ENCODE data around the gene SLC7A6OS.

Gene SLC7A6OS

GRCh38 chr16:68267612-68268405, 42.9 kb downstream of the SLC7A6OS start:
- peaks cover 27% of the 10 kb centered on the region for H3K4me1 Mint-ChIP-seq
- peak overlapping the region; percentile 72 to 86 (median 77) for H3K27ac Mint-ChIP-seq
- H3K9me3 Mint-ChIP-seq = no peaks in the 10 kb centered on the region
- H3K36me3 Mint-ChIP-seq (ENCODE audit: low read depth) = no peaks in the 10 kb centered on the region
- no peak for TF ChIP-seq CTCF (IDR thresholded peaks at IDR 0.05; ENCODE audit: unreplicated experiment in 3 of 3)
- peaks cover 11% of the 10 kb centered on the region for H3K27me3 Mint-ChIP-seq (ENCODE audit: low read depth)
- H3K4me3 Mint-ChIP-seq = peak overlapping the region; percentile 47 to 71 (median 61)

- Mint-ChIP-seq H3K4me1 (peaks cover 27% of the 10 kb centered on the region), H3K36me3 (ENCODE audit: low read depth) (no peaks in the 10 kb centered on the region), H3K27me3 (ENCODE audit: low read depth) (peaks cover 14% of the 10 kb centered on the region), H3K9me3 (no peaks in the 10 kb centered on the region), H3K4me3 (peak overlapping the region; percentile 94 to 96 (median 94)), H3K27ac (peak overlapping the region; percentile 86 to 96 (median 90))
- TF ChIP-seq CTCF (IDR thresholded peaks at IDR 0.05; ENCODE audit: unreplicated experiment in 3 of 3) = no peak
Measured at GRCh38 chr16:68265078-68265920, 45.4 kb downstream of the SLC7A6OS start.

GRCh38 chr16:68264128-68265077, 46.3 kb downstream of the SLC7A6OS start, which contains the start of gene SLC7A6:
TSS of gene SLC7A6 (plus strand) at chr16:68264526. CDS start at chr16:68274727, 10,201 bp downstream.
- Mint-ChIP-seq H3K27ac (peak within 1 kb of the TSS; percentile 92 to 96 (median 94)), H3K4me3 (peak within 1 kb of the TSS; percentile 94 to 96 (median 95)), H3K4me1 (peaks cover 26% of the 10 kb centered on the region), H3K27me3 (ENCODE audit: low read depth) (peaks cover 14% of the 10 kb centered on the region), H3K36me3 (ENCODE audit: low read depth) (no peaks in the 10 kb centered on the region), H3K9me3 (no peaks in the 10 kb centered on the region)
- peak; percentile 64 to 76 (median 74) for TF ChIP-seq CTCF (IDR thresholded peaks at IDR 0.05; ENCODE audit: unreplicated experiment in 3 of 3)

- Mint-ChIP-seq H3K9me3 (no peaks in the 10 kb centered on the region), H3K36me3 (ENCODE audit: low read depth) (peaks cover 3% of the 10 kb centered on the region), H3K4me3 (peak overlapping the region; percentile 94 to 96 (median 95)), H3K4me1 (peaks cover 20% of the 10 kb centered on the region), H3K27me3 (ENCODE audit: low read depth) (peaks cover 14% of the 10 kb centered on the region), H3K27ac (peak overlapping the region; percentile 92 to 95 (median 94))
- TF ChIP-seq CTCF (IDR thresholded peaks at IDR 0.05; ENCODE audit: unreplicated experiment in 3 of 3) = no peak
Measured at GRCh38 chr16:68263559-68264127, 47.1 kb downstream of the SLC7A6OS start.

All from nephron (organoid).